Measurements from ENCODE around the gene PNN.
"Not testable (repeated sequence)": the region's sequence is repeated elsewhere in the genome, so short reads cannot be mapped to it uniquely, and the experiment has no call there.

The PNN gene

GRCh38 chr14:39182770-39183684, 8.0 kb downstream of the PNN start:
- peaks cover 60% of the 10 kb centered on the region for H3K36me3 ChIP-seq (ENCODE audit: control insufficient read depth, low read depth, low read length)
- H3K4me1 ChIP-seq (ENCODE audit: control insufficient read depth, low read depth, low read length) = peaks cover 8% of the 10 kb centered on the region
- H3K27ac ChIP-seq (ENCODE audit: low read length) = no peak overlapping the region
- H3K9me3 ChIP-seq (ENCODE audit: control insufficient read depth, low read depth, low read length) = no peaks in the 10 kb centered on the region
- H3K4me3 ChIP-seq (ENCODE audit: low read length) = no peak overlapping the region
- no peak overlapping the region for H3K9ac ChIP-seq (ENCODE audit: low read length)
- no peaks in the 10 kb centered on the region for H3K27me3 ChIP-seq (ENCODE audit: control insufficient read depth, insufficient read depth, low read length)

- not testable (repeated sequence) for H3K9ac ChIP-seq (ENCODE audit: low read length); H3K27me3 ChIP-seq (ENCODE audit: control insufficient read depth, insufficient read depth, low read length); H3K27ac ChIP-seq (ENCODE audit: low read length); H3K4me3 ChIP-seq (ENCODE audit: low read length); H3K4me1 ChIP-seq (ENCODE audit: control insufficient read depth, low read depth, low read length); H3K9me3 ChIP-seq (ENCODE audit: control insufficient read depth, low read depth, low read length)
- peaks cover 54% of the 10 kb centered on the region for H3K36me3 ChIP-seq (ENCODE audit: control insufficient read depth, low read depth, low read length)
These were observed 8.6 kb downstream of the PNN start for GRCh38 chr14:39183685-39184003.

- no peaks in the 10 kb centered on the region for H3K27me3 ChIP-seq (ENCODE audit: control insufficient read depth, insufficient read depth, low read length)
- peaks cover 43% of the 10 kb centered on the region for H3K36me3 ChIP-seq (ENCODE audit: control insufficient read depth, low read depth, low read length)
- no peak overlapping the region for H3K27ac ChIP-seq (ENCODE audit: low read length)
- H3K9ac ChIP-seq (ENCODE audit: low read length) = no peak overlapping the region
- no peak overlapping the region for H3K4me3 ChIP-seq (ENCODE audit: low read length)
- H3K9me3 ChIP-seq (ENCODE audit: control insufficient read depth, low read depth, low read length) = no peaks in the 10 kb centered on the region
- peaks cover 8% of the 10 kb centered on the region for H3K4me1 ChIP-seq (ENCODE audit: control insufficient read depth, low read depth, low read length)
These were observed 9.7 kb downstream of the PNN start for GRCh38 chr14:39184628-39185255.

- Histone ChIP-seq H3K27ac (ENCODE audit: low read length) (no peak overlapping the region), H3K9me3 (ENCODE audit: control insufficient read depth, low read depth, low read length) (no peaks in the 10 kb centered on the region), H3K36me3 (ENCODE audit: control insufficient read depth, low read depth, low read length) (peaks cover 36% of the 10 kb centered on the region)
These were observed 10.4 kb downstream of the PNN start for GRCh38 chr14:39185256-39186049.

GRCh38 chr14:39186941-39187525, 12.0 kb downstream of the PNN start:
- Histone ChIP-seq H3K9me3 (ENCODE audit: control insufficient read depth, low read depth, low read length) (no peaks in the 10 kb centered on the region), H3K4me1 (ENCODE audit: control insufficient read depth, low read depth, low read length) (peaks cover 8% of the 10 kb centered on the region), H3K27ac (ENCODE audit: low read length) (no peak overlapping the region), H3K9ac (ENCODE audit: low read length) (no peak overlapping the region), H3K36me3 (ENCODE audit: control insufficient read depth, low read depth, low read length) (peaks cover 20% of the 10 kb centered on the region), H3K27me3 (ENCODE audit: control insufficient read depth, insufficient read depth, low read length) (no peaks in the 10 kb centered on the region), H3K4me3 (ENCODE audit: low read length) (no peak overlapping the region)

More at GRCh38 chr14:39185256-39186049, 10.4 kb downstream of the PNN start:
- Histone ChIP-seq H3K4me3 (ENCODE audit: low read length) (no peak overlapping the region), H3K27me3 (ENCODE audit: control insufficient read depth, insufficient read depth, low read length) (no peaks in the 10 kb centered on the region), H3K9ac (ENCODE audit: low read length) (no peak overlapping the region), H3K4me1 (ENCODE audit: control insufficient read depth, low read depth, low read length) (peaks cover 8% of the 10 kb centered on the region)

GRCh38 chr14:39203659-39204606, 28.9 kb downstream of the PNN start:
- Histone ChIP-seq H3K4me3 (ENCODE audit: low read length) (no peak overlapping the region), H3K4me1 (ENCODE audit: control insufficient read depth, low read depth, low read length) (peaks cover 10% of the 10 kb centered on the region), H3K36me3 (ENCODE audit: control insufficient read depth, low read depth, low read length) (no peaks in the 10 kb centered on the region), H3K9me3 (ENCODE audit: control insufficient read depth, low read depth, low read length) (no peaks in the 10 kb centered on the region), H3K27ac (ENCODE audit: low read length) (peak overlapping the region; percentile 49), H3K9ac (ENCODE audit: low read length) (no peak overlapping the region), H3K27me3 (ENCODE audit: control insufficient read depth, insufficient read depth, low read length) (no peaks in the 10 kb centered on the region)

GRCh38 chr14:39207430-39207829, 32.4 kb downstream of the PNN start:
- not testable (repeated sequence) for H3K9ac ChIP-seq (ENCODE audit: low read length)

GRCh38 chr14:39211109-39211741, 36.2 kb downstream of the PNN start:
- Histone ChIP-seq H3K4me1 (ENCODE audit: control insufficient read depth, low read depth, low read length) (no peaks in the 10 kb centered on the region), H3K9ac (ENCODE audit: low read length) (no peak overlapping the region), H3K27ac (ENCODE audit: low read length) (no peak overlapping the region), H3K9me3 (ENCODE audit: control insufficient read depth, low read depth, low read length) (no peaks in the 10 kb centered on the region), H3K27me3 (ENCODE audit: control insufficient read depth, insufficient read depth, low read length) (no peaks in the 10 kb centered on the region), H3K4me3 (ENCODE audit: low read length) (no peak overlapping the region), H3K36me3 (ENCODE audit: control insufficient read depth, low read depth, low read length) (no peaks in the 10 kb centered on the region)

More at GRCh38 chr14:39207430-39207829, 32.4 kb downstream of the PNN start:
- not testable (repeated sequence) for H3K4me3 ChIP-seq (ENCODE audit: low read length); H3K36me3 ChIP-seq (ENCODE audit: control insufficient read depth, low read depth, low read length); H3K9me3 ChIP-seq (ENCODE audit: control insufficient read depth, low read depth, low read length); H3K27ac ChIP-seq (ENCODE audit: low read length); H3K27me3 ChIP-seq (ENCODE audit: control insufficient read depth, insufficient read depth, low read length)
- H3K4me1 ChIP-seq (ENCODE audit: control insufficient read depth, low read depth, low read length) = peaks cover 10% of the 10 kb centered on the region

GRCh38 chr14:39212034-39212433, 37.0 kb downstream of the PNN start:
- Histone ChIP-seq H3K27ac (ENCODE audit: low read length) (no peak overlapping the region), H3K36me3 (ENCODE audit: control insufficient read depth, low read depth, low read length) (no peaks in the 10 kb centered on the region), H3K9ac (ENCODE audit: low read length) (no peak overlapping the region), H3K27me3 (ENCODE audit: control insufficient read depth, insufficient read depth, low read length) (no peaks in the 10 kb centered on the region), H3K9me3 (ENCODE audit: control insufficient read depth, low read depth, low read length) (no peaks in the 10 kb centered on the region), H3K4me3 (ENCODE audit: low read length) (no peak overlapping the region), H3K4me1 (ENCODE audit: control insufficient read depth, low read depth, low read length) (no peaks in the 10 kb centered on the region)

- H3K4me1 ChIP-seq (ENCODE audit: control insufficient read depth, low read depth, low read length) = no peaks in the 10 kb centered on the region
- H3K27ac ChIP-seq (ENCODE audit: low read length) = no peak overlapping the region
- H3K4me3 ChIP-seq (ENCODE audit: low read length) = no peak overlapping the region
- H3K36me3 ChIP-seq (ENCODE audit: control insufficient read depth, low read depth, low read length) = no peaks in the 10 kb centered on the region
- H3K27me3 ChIP-seq (ENCODE audit: control insufficient read depth, insufficient read depth, low read length) = no peaks in the 10 kb centered on the region
- no peak overlapping the region for H3K9ac ChIP-seq (ENCODE audit: low read length)
- no peaks in the 10 kb centered on the region for H3K9me3 ChIP-seq (ENCODE audit: control insufficient read depth, low read depth, low read length)
These were observed 37.6 kb downstream of the PNN start for GRCh38 chr14:39212693-39213092.

Data from iPS-18a (cell line).